ENCODE data around the gene CD59. TPM values are rescaled to one million over a fixed set of nuclear protein-coding genes. Genes with fewer than 3 reads are reported as not detected.

CD59 gene
- total and polyA plus RNA-seq, 9 of the 15 experiments (the other 6 are each of a cell fraction or from before 2014, with no cell fraction given): 38.1 to 338 (median 173) TPM

DNA sequence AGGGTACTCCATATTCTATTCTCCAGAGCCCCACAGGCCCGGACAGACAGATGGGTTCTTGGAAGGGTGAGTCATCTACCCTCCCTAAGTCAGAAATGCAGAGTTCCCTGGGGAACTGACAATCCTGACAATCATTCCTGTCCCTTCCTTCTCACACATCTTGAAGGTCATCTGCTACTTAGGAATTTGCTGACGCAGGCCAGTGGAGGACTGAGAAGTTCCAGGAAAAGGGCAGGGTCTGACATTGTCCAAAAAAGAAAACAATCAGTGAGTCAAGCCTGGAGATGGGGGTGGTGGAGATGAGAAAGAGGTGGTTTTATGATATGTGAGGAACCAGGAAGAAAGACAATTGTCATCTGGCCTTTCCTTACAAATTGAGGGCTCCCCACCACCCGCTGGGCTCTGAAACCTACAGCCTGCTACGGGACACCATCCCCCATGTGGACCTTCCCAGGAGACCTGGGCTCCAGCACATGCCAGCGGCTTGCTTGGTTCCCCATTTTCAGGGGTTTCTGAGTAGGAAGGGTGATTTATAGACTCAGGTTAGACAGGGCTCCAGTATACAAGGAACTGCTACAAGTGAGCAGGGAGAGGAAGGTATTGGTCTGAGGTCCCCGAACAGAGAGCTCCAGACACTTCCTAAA, 12.9 kb downstream of the CD59 start (continued):
- TF ChIP-seq ZNF561 (CRISPR knock-in tag; conservative IDR thresholded peaks at IDR 0.05) (no peak), THRAP3 (IDR thresholded peaks at IDR 0.05; ENCODE audit: borderline replicate concordance) (no peak), SMAD3 (CRISPR knock-in tag; conservative IDR thresholded peaks at IDR 0.05) (no peak), MAFK (IDR thresholded peaks at IDR 0.05; ENCODE audit: low read length) (peak; percentile 88), HDAC8 (tag; IDR thresholded peaks at IDR 0.05) (no peak), ZNF766 (CRISPR knock-in tag; conservative IDR thresholded peaks at IDR 0.05) (0 out of 2 replicates have a peak, but pooled peaks have one; percentile 23), MTA1 (IDR thresholded peaks at IDR 0.05; ENCODE audit: borderline replicate concordance) (peak; percentile 52; the same call in 1 of the 2 replicates), E2F3 (CRISPR knock-in tag; IDR thresholded peaks at IDR 0.05) (no peak), SMAD4 (CRISPR knock-in tag; conservative IDR thresholded peaks at IDR 0.05) (no peak; the same call in 1 of the 2 replicates), DACH1 (IDR thresholded peaks at IDR 0.05; ENCODE audit: partially characterized antibody) (no peak), ILF3 (IDR thresholded peaks at IDR 0.05; ENCODE audit: borderline replicate concordance) (no peak), EP400 (IDR thresholded peaks at IDR 0.05) (peak; percentile 12; the same call in 1 of the 2 replicates), ZBTB5 (IDR thresholded peaks at IDR 0.05) (no peak), TCF3 (CRISPR knock-in tag; IDR thresholded peaks at IDR 0.05) (peak; percentile 14; the same call in 1 of the 2 replicates), ZNF133 (CRISPR knock-in tag; IDR thresholded peaks at IDR 0.05) (no peak), JUND (IDR thresholded peaks at IDR 0.05; ENCODE audit: borderline replicate concordance, low read depth, low read length) (peak; percentile 95), JUND (tag; IDR thresholded peaks at IDR 0.05; ENCODE audit: borderline replicate concordance, low read depth, low read length) (peak; percentile 95; the same call in 2 of the 3 replicates), RBM22 (IDR thresholded peaks at IDR 0.05; ENCODE audit: low read depth, low read length, poor library complexity, severe bottlenecking) (no peak), ZNF586 (CRISPR knock-in tag; conservative IDR thresholded peaks at IDR 0.05) (no peak), ZNF699 (CRISPR knock-in tag; IDR thresholded peaks at IDR 0.05; ENCODE audit: insufficient replicate concordance) (no peak), PHB2 (IDR thresholded peaks at IDR 0.05; ENCODE audit: low read depth) (no peak), MYBL2 (IDR thresholded peaks at IDR 0.05; ENCODE audit: low read depth) (no peak), MYBL2 (CRISPR knock-in tag; IDR thresholded peaks at IDR 0.05; ENCODE audit: borderline replicate concordance) (no peak), MTA3 (IDR thresholded peaks at IDR 0.05; ENCODE audit: borderline replicate concordance) (peak; percentile 65)
- TF ChIP-seq, protein P1, sequence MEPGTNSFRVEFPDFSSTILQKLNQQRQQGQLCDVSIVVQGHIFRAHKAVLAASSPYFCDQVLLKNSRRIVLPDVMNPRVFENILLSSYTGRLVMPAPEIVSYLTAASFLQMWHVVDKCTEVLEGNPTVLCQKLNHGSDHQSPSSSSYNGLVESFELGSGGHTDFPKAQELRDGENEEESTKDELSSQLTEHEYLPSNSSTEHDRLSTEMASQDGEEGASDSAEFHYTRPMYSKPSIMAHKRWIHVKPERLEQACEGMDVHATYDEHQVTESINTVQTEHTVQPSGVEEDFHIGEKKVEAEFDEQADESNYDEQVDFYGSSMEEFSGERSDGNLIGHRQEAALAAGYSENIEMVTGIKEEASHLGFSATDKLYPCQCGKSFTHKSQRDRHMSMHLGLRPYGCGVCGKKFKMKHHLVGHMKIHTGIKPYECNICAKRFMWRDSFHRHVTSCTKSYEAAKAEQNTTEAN (CRISPR knock-in tag; IDR thresholded peaks at IDR 0.05): no peak
- TF ChIP-seq, protein P2, sequence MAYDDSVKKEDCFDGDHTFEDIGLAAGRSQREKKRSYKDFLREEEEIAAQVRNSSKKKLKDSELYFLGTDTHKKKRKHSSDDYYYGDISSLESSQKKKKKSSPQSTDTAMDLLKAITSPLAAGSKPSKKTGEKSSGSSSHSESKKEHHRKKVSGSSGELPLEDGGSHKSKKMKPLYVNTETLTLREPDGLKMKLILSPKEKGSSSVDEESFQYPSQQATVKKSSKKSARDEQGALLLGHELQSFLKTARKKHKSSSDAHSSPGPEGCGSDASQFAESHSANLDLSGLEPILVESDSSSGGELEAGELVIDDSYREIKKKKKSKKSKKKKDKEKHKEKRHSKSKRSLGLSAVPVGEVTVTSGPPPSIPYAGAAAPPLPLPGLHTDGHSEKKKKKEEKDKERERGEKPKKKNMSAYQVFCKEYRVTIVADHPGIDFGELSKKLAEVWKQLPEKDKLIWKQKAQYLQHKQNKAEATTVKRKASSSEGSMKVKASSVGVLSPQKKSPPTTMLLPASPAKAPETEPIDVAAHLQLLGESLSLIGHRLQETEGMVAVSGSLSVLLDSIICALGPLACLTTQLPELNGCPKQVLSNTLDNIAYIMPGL (CRISPR knock-in tag; IDR thresholded peaks at IDR 0.05): no peak

Data from K562 (cell line).